Skeletal muscle cell (primary cell): Measurements from ENCODE around the gene POU6F2.

ENCODE experiments used
- DNase-seq: peaks from one replicate; pipeline ENCODE4 v3.0.0-alpha.2; 2010; ENCODE audit warnings: low read depth
- H3K4me3 ChIP-seq: 2 replicates; pipeline ENCODE4 v1.5.1; 2011; ENCODE audit warnings: low read depth, mild to moderate bottlenecking, control low read depth, low read length, moderate library complexity

Gene POU6F2

GRCh38 chr7:39271402-39271801, 293.7 kb downstream of the POU6F2 start:
- no peak for DNase-seq
- no peak overlapping the region for H3K4me3 ChIP-seq

- no peak for DNase-seq
- no peak overlapping the region for H3K4me3 ChIP-seq
These were observed 294.4 kb downstream of the POU6F2 start for GRCh38 chr7:39272111-39272510.

- H3K4me3 ChIP-seq: no peak overlapping the region
- no peak for DNase-seq
These were observed 295.0 kb downstream of the POU6F2 start for GRCh38 chr7:39272691-39273090.

- DNase-seq: no peak
- H3K4me3 ChIP-seq: no peak overlapping the region
These were observed 302.6 kb downstream of the POU6F2 start for GRCh38 chr7:39280337-39280736.

- no peak for DNase-seq
- H3K4me3 ChIP-seq: no peak overlapping the region
These were observed 307.5 kb downstream of the POU6F2 start for GRCh38 chr7:39285256-39285655.

GRCh38 chr7:39288303-39288702, 310.6 kb downstream of the POU6F2 start:
- no peak for DNase-seq
- no peak overlapping the region for H3K4me3 ChIP-seq

GRCh38 chr7:39291628-39292410, 314.1 kb downstream of the POU6F2 start:
- no peak for DNase-seq
- H3K4me3 ChIP-seq: no peak overlapping the region

GRCh38 chr7:39293056-39293823, 315.5 kb downstream of the POU6F2 start:
- H3K4me3 ChIP-seq: no peak overlapping the region
- no peak for DNase-seq

- DNase-seq: no peak
- H3K4me3 ChIP-seq: no peak overlapping the region
These were observed 316.3 kb downstream of the POU6F2 start for GRCh38 chr7:39294022-39294421.

GRCh38 chr7:39295796-39296195, 318.1 kb downstream of the POU6F2 start:
- H3K4me3 ChIP-seq: no peak overlapping the region
- no peak for DNase-seq

GRCh38 chr7:39299695-39300094, 322.0 kb downstream of the POU6F2 start:
- no peak for DNase-seq
- no peak overlapping the region for H3K4me3 ChIP-seq

GRCh38 chr7:39300276-39300675, 322.6 kb downstream of the POU6F2 start:
- no peak overlapping the region for H3K4me3 ChIP-seq
- no peak for DNase-seq

GRCh38 chr7:39301543-39301942, 323.8 kb downstream of the POU6F2 start:
- H3K4me3 ChIP-seq: no peak overlapping the region
- DNase-seq: no peak

- no peak for DNase-seq
- no peak overlapping the region for H3K4me3 ChIP-seq
These were observed 326.5 kb downstream of the POU6F2 start for GRCh38 chr7:39304178-39304577.

GRCh38 chr7:39304668-39305405, 327.1 kb downstream of the POU6F2 start:
- DNase-seq: no peak
- H3K4me3 ChIP-seq: no peak overlapping the region

- no peak for DNase-seq
These were observed 328.4 kb downstream of the POU6F2 start for GRCh38 chr7:39306016-39306570.

GRCh38 chr7:39310699-39311098, 333.0 kb downstream of the POU6F2 start:
- DNase-seq: no peak
- no peak overlapping the region for H3K4me3 ChIP-seq

More at GRCh38 chr7:39306016-39306570, 328.4 kb downstream of the POU6F2 start:
- H3K4me3 ChIP-seq: no peak overlapping the region

- H3K4me3 ChIP-seq: no peak overlapping the region
- DNase-seq: no peak
These were observed 334.7 kb downstream of the POU6F2 start for GRCh38 chr7:39312254-39312989.

- no peak overlapping the region for H3K4me3 ChIP-seq
- no peak for DNase-seq
These were observed 335.7 kb downstream of the POU6F2 start for GRCh38 chr7:39313376-39313775.
